Stimulated activated CD8-positive, alpha-beta memory T cell treated with anti-CD3 and anti-CD28 coated beads, Interleukin-2, amount 100 ng/mL, for 1 hour (primary cell): Measurements from ENCODE around the gene SLC30A2.
"Not testable (repeated sequence)": the region's sequence is repeated elsewhere in the genome, so short reads cannot be mapped to it uniquely, and the experiment has no call there.

Experiments used
- DNase-seq, 2 donors: peaks; one replicate each; pipeline ENCODE4 v3.0.0-alpha.2; 2020; ENCODE audit warnings: low read depth in 2 of 2

Gene SLC30A2, protein sequence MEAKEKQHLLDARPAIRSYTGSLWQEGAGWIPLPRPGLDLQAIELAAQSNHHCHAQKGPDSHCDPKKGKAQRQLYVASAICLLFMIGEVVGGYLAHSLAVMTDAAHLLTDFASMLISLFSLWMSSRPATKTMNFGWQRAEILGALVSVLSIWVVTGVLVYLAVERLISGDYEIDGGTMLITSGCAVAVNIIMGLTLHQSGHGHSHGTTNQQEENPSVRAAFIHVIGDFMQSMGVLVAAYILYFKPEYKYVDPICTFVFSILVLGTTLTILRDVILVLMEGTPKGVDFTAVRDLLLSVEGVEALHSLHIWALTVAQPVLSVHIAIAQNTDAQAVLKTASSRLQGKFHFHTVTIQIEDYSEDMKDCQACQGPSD

DNA sequence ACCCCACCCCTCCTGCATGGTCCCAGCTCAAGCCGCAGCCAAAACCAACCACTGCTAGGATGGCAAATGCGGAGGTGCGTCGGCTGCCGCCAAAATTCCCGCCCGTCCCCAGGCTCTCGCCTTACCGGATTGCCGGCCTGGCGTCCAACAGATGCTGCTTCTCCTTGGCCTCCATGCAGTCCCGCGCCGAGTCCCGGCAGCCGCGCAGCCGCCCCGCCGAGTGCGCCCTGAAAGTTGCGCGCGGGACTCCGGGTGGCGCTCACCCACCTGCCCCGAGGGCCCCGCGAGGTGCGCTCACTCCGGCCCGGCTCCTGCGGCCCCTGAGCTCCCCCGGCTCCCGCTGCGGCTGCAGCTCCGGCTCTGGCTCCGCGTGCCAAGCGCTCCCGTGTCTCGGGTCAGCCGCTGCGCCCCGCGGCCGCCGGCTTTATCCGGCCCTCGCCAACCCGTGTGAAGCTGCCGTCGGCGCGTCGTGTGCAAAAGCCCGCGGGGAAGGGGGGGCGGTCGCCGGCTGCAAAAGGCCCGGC is at the start of gene SLC30A2:
SLC30A2 (minus strand) TSS at position 397 of the 524 bp plus-strand sequence; CDS start at position 175, 222 bp downstream.
- no peak for DNase-seq

DNA sequence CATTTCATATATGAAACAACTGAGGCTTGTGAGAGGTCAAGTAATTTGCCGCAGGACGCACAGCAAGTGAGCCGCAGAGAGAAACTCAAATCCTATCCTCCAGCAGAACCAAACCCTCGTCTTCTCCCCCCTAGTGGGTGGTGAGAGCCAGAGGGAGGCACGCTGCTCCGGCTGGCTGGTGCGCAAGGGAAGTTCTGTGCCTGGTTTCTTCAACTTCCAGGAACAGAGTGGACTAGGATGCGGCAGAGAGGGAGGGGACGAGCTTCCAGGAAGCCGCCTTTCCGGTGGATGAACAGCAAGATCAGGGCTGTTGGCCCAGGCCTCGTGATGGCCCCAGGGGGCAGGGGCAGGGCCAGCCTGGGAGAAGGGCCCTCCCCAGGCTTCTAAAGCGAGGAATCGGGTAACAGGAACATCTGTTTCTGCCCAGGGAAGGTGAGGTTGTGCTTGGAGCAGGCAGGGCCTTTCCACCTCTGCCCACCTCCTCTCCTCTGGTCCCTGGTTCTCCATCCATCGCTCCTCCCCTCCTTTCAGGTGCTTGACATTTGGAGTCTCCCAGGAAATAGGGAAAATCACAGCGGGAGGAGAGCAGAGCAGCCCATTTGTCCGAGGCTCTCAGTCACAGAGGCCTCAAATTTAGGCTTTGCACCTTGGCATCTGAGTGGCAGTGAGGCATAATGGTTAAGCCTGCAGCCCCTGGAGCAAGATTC is 48.9 kb upstream of the SLC30A2 start:
- DNase-seq: no peak

DNA sequence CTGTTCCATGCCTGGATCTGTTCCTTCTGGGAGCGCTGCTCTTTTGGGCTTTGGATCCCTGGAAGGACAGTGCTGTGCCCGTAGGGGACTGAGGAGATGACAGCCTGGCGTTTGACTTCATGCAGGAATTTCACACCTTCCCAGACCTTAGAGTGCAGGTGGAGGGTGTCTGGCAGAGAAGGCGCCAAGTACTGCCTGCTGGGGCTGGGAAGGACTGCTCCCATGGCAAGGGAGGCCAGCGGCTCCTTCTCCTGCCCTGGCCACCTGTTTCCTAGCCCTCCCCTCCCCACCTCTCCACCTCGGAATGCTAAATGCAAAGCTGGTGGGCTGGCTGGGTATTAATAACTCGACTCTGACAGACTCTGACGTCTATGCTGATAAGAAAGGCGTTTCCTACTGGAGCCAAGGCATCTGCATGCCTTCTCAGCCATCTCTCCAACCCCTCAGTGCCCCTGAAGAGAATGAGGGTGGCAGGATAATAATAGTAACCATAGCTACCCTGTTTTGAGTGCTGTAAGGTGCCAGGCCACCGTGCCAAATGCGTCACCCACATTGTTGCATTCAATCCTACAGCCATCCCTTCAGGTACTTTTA is 48.3 kb upstream of the SLC30A2 start:
- DNase-seq: no peak

DNA sequence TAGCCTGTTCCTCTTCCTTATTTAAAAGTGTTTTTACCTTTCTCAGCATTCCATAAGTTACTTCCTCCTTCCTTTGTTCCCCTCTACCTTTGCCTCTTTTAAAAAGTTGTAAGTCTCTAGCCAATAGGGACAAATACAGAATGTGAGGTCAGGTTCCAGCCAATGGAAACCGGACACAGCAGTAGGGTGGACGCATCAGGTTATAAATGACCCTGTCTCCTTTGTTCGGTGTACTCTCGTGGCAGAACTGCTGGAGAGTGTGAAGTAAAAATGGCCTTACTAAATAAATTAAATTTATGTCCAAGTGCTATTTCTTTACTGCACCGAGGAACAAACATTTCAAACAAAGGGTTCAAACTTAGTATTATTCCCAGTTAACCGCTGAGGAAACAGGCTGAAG is 47.7 kb upstream of the SLC30A2 start:
- not testable (repeated sequence) for DNase-seq

DNA sequence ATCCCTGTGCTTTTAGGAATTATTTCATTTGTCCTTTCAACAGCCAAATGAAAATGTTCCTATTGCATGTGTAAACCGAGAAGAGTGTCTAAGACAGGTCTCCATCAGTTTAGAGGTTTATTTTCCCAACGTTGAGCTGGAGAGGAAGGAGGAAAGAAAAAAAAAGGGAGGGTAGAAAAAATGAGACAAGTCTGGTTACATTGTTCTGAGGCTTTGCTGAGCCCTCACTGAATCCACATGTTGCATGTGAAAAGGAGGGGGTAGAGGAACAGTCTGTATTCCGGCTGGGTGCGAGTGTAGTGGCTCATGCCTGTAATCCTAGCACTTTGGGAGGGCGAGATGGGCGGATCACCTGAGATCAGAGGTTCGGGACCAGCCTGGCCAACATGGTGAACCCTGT is 46.5 kb upstream of the SLC30A2 start:
- DNase-seq: no peak

DNA sequence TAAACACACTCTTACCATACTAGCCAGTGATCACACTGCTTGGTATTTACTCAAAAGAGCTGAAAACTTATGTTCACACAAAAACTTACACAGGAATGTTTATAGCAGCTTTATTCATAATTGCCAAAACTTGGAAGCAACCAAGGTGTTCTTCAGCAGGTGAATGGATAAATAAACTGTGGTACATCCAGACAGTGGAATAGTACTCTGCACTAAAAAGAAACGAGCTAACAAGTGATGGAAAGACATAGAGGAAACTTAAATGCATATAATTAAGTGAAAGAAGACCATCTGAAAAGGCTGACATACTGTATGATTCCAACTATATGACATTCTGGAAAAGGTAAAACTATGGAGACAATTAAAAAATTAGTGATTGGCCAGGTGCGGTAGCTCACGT is 45.0 kb upstream of the SLC30A2 start:
- DNase-seq: no peak

DNA sequence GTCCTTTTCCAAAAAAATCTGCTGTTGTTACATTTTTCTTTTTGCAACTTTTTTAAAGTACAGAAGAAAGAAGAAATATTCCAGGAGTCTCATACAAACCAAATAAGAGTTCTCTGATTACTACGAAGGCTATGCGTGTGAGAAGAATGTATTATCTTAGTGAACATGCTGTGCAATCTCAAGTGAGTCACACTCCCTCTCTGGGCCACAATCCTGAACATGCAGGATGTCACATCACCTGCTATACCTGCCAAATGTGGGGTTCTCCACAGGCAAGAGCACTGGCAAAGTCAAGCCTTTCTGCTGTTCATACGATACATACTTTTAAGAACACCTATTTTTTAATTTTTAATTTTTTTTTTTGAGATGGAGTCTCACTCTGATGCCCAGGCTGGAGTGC is 43.2 kb upstream of the SLC30A2 start:
- DNase-seq: no peak

DNA sequence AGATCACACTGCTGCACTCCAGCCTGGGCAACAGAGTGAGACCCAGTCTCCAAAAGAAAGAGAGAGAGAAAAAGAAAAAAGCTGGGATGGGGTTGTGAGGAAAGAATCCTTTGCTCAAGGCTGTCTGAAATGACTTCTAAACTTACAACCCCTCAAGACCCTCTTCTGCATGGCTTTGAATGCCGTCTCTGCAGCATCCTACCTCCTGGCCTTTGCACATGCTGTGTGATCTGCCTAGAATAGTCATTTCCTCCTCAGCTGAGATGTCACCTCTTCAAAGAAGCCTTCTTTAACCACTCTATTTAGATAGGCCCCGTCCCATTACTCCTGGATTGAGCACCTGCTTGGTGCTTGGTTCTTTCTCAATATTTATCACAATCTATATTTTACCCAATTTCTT is 38.9 kb upstream of the SLC30A2 start:
- no peak for DNase-seq

DNA sequence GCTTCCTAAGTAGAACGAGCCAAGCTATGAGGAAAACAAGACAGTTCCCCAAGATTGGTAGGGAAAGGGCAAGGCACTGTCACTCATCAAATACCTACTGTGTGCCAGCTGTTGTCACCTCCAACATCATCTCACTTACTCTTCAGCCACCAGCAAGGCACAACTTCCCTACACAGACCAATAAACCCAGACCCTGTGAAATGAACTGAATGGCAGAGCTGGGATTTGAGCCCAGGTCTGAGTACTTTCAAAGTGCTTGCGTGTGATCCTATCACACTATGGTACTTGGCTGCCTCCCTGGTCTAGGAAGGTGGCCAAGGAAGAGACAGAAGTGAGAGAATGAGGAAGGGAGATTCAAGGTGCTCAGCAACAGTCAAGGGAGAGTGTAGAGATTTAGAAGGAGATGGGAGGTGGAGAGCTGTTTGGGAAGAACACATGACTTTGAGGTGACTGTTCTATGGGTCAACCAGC is 38.2 kb upstream of the SLC30A2 start:
- no peak for DNase-seq

DNA sequence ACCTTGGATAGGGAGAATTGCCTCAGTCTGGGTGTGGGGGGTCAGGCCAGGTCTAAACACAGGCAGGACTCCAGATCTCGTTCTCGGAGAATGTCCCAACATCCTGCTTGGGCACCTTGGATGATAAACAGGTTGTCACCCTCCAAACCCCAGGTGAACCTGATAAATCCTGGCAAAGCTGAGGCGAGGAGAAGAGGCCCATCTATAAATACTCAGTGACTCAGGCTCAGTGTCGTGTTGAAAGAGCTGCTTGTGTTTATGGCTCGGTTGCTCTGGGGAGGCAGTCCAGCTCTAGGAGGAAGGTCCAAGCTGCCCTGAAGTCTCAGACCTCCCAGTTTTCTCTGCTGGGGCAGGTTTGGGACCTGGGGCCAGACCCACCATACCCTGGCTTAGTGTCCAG is 37.3 kb upstream of the SLC30A2 start:
- DNase-seq: no peak

DNA sequence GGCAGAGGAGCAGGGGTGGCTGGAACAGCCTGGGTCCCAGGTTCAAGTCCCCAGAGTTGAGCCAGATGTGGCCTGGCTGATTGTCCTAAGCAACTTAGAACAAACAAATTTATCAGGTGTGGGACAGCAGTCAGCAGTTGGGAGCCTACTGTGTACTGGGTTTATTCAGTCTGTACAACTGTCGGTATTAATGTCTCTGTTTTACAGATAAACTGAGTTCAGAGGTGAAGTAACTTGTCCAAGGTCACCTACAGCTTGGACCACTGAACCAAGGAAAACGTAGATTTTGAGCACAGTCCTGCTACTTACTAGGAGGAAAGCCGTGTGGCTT is 36.1 kb upstream of the SLC30A2 start:
- no peak for DNase-seq

DNA sequence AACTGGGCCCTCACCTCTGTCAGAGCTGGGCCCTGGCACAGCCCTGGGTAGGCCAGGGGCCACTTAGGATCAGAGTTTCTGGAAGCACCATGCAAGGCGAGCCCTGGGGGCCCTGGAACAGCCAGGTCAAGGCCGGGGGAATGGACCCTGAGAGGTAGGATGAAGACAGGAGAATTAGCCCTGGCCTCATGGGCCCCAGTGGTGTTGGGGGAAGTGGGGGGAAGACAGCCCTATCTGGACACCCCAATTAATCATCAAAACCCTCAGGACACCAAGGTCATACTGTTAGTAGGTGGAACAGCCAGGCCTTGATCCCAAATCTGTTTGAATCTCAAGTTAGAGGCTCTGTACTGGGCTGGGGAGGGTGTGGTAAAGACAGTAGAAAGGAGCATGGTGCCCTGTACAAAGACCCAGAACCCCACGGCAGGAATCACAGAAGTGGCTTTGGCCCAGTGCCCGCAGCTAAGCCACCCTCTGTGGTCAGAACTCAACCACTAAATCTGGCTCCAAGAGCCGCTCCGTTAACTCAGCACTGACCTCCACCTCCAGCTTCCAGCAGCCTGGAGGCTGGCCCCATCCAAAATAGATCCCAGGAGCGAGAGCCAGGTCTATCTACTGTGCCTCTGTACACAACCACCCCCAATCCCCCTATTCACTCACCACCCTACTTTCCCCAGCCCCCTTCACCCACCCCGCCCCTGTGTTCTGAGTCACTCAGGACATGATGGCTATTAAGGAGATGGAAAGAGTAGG is 35.5 kb upstream of the SLC30A2 start:
- DNase-seq: no peak

DNA sequence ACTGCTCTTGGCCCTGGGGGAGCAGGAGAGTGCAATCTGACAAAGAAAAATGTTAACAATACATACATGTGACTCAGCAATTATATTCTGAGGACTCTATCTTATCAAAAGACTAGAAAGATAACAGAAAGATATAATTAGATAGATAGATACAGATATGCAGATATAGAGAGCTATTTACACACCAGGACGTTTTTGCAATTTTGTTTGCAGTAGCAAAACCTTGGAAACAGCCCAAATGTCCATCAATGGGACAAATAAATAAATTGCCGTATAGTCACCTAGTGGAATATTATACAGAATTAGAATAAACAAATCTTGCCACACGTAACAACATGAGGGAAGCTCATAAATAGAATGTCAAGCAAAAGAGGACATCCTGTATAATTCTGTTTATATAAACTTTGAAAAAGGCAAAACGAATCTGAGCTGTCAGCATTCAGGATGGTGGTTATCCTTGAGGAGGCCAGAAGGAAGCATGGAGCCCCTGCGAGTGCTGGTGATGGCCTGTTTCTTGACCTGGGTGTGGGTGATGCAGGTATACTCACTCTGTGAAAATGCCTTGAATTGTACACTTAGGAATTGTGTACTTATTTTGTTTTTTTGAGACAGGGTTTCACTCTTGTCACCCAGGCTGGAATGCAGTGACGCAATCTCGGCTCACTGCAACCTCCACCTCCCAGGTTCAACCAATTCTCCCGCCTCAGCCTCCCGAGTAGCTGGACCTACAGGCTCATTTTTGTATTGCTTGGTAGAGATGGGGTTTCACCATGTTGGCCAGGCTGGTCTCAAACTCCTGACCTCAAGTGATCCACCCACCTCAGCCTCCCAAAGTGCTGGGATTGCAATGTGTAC is 34.3 kb upstream of the SLC30A2 start:
- DNase-seq: no peak

DNA sequence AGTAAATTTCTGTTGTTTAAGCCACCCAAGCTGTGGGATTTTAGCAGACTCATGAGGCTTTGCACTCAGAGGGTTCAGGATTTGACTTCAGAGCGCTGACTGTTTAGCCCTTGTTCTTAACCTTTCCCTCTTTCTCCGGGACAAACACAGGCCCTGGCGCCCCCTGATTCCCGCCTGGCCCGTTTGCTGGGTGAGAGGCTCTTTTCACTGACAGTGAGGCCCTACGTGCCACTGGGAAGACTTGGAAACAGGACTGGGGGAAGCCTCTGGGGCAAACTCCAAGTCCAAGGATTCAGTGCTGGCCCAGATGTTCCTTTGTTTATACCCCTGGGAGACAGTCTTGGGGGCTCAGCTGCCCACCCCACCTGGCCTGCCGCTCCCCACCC is 33.3 kb upstream of the SLC30A2 start:
- DNase-seq: no peak

DNA sequence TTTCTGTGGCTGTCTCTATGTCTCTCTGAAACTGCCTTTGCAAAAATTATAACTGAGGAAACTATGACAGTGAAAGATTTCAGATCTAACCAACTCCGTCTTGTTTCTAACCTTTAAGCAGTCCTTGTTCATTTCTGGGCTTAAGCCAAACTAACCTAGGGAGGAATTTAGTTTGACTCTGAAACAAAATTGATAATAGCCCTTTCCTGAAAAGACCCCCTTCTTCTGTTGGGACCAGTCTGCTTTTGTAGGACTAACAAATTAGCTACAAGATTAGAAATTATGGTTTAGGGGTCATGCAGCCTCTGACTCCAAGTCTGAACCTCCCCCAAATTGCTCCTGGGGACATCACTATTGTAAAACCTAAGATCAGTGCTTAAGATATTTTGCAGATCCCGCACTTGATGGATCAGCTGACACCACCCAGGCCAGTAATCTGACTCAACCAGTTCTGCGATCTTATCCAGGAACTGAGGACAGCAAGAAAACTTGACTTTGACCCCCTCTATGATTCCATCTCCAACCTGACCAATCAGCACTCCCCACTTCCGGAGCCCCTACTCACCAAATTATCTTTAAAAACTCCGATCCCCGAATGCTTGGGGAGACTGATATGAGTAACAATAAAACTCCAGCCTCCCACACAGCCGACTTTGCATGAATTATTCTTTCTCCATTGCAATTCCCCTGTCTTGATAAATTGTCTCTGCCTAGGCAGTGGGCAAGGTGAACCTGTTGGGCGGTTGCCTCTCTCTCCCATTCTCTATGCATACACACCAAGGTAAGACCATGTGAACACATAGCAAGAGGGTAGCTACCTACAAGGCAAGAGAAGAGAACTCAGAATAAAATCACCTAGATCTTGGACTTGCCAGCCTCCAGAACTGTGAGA is 32.6 kb upstream of the SLC30A2 start:
- DNase-seq: no peak

DNA sequence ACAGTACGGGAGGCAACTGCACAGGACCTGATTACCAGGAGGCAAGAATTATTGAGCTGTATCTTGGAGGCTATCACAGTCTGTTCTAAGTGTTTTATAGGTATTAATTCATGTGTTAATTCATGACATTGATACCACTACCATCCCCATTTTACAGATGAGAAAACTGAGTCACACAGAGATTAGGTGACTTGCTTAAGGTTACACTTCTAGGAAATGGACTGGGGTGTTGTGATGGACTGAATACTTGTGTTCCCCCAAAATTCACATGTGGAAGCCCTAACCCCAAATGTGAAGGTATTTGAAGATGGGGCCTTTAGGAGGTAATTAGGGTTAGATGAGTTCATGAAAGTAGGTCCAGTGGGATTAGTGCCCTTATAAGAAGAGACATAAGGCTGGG is 31.6 kb upstream of the SLC30A2 start:
- no peak for DNase-seq

DNA sequence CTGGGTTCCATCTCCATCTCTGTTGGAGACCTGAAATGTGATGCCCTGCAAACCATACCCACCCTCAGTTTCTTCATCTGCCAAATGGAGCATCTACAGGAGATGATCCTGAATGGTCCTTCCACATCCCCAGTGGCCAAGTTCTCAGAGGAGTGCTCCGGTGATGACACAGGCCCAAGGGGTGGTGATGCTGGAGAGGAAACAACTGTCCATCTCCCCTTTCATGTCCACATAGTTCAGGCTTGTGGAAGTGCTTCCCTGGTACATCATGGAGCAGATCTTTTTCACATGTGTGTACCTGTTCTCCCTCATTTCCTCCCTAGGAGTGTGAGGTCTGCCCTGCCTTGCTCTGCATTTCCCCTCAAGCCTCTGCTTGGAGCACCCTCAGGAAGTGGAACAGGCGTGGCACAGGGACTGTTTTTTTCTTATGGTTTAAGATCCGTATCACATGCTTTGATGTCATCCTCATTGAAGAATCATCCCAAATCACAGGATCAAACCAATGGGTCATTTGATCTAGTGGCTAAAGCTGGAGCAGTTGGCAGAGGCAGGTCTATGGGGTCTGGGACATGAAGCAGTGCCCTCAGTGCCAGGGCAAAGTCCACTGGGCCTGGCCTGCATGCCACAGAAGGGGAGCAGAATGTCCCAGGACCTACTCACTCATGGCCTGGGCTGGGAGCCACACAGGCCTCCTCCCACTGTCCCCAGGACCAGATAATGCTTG is 29.7 kb upstream of the SLC30A2 start:
- no peak for DNase-seq

DNA sequence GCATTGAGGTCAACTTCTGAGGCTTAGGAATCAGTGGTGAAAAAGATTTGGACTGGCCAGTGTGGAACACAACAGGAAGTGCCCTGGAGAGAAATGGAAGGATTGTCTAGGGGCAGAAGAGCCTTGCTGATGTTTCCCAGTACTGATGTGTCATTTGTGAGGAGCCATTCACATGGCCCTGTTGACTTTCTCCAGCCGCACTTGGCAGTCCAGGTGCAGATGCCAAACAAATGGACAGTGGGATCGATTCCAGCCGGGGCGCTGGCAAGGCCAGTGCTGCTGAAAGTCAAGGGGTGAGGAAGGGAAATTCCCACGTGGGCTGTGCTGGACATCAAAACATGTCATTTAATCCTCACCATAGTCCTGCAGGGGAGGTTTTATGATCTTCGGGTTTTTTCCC is 26.4 kb upstream of the SLC30A2 start:
- DNase-seq: no peak

DNA sequence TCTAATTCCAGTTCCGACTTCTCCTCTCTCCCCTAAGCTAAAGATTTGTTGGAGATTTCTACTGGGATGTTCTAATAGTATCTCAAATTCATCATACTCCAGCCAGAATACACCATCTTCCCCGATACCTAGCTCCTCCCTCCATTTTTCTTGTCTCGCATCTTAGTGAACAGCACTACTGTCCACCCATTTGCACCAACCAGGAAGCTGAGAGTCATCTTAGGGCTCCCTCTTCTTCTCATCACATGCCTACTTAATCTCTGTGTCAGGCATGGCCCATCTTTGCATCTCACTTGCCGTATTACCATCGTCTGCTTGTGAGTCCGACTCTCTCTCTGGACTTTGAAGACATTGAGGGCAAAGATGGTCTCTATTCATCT is 25.0 kb upstream of the SLC30A2 start:
- no peak for DNase-seq
